Astrocyte (in vitro differentiated cells and primary cell): ENCODE data around the gene MEMO1.

Experiments used
- EZH2 ChIP-seq: IDR thresholded peaks from 2 replicates; pipeline ENCODE4 v1.6.1; 2012; ENCODE audit warnings: mild to moderate bottlenecking, low read length, inconsistent platforms; ENCODE audit not compliant: insufficient read depth
- TF ChIP-seq, protein P1 (sequence below): IDR thresholded peaks from 2 replicates; pipeline ENCODE4 v1.5.1; 2011; ENCODE audit warnings: low read depth, mild to moderate bottlenecking, inconsistent platforms, low read length, moderate library complexity; ENCODE audit not compliant: insufficient read depth

DNA sequence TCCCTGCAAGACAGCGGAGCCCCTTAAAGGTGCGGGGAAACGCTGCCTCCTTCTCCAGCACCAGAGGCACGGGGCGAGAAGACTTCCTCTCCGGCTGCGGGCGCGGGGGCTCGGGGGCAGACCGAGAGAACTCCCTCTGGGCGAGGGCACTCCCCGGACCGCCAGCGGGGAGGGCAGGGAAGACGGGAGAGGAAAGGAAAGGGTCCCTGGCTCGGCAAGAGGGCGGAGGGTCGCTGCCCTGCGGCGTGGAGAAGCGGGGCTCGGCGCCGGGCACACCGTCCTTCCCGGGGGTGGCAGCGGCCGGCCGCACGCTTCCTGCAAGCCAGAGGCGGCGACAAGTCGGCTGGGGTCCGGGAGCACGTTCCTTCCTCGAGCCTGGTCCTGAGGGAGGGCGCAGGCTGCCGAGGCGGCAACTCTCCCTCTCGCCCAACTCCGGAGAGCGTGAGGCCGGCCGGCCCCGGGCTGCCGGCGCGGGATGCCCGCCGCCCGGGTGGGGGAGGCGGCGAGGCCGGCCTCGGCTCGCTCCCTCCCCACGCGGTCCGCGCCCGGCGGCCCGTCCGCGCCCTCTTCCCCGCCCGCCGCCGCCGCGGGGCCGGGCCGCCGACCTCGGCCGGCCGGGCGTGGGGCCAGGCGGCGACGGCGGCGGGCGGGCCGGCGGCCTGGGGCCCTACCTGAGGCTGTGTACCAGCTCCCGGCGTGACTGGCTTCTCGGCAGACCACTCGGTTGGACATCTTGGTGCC is 1.1 kb downstream of the MEMO1 start:
- TF ChIP-seq, protein P1, sequence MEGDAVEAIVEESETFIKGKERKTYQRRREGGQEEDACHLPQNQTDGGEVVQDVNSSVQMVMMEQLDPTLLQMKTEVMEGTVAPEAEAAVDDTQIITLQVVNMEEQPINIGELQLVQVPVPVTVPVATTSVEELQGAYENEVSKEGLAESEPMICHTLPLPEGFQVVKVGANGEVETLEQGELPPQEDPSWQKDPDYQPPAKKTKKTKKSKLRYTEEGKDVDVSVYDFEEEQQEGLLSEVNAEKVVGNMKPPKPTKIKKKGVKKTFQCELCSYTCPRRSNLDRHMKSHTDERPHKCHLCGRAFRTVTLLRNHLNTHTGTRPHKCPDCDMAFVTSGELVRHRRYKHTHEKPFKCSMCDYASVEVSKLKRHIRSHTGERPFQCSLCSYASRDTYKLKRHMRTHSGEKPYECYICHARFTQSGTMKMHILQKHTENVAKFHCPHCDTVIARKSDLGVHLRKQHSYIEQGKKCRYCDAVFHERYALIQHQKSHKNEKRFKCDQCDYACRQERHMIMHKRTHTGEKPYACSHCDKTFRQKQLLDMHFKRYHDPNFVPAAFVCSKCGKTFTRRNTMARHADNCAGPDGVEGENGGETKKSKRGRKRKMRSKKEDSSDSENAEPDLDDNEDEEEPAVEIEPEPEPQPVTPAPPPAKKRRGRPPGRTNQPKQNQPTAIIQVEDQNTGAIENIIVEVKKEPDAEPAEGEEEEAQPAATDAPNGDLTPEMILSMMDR = no peak
- no peak for TF ChIP-seq EZH2
